Esophagus squamous epithelium (tissue), 5 donors: ENCODE results near the gene HECTD2. TPM values are rescaled to one million over a fixed set of nuclear protein-coding genes. Genes with fewer than 3 reads are reported as not detected.

Experiments used
- DNase-seq: peaks from one replicate; lab custom pipeline; 2025; lab: John Stamatoyannopoulos, UW
- H3K27ac ChIP-seq, 4 donors: fragments of 200-600 bp; sonication (generic); one replicate each; pipeline ENCODE4 v1.5.1; 2016 to 2019; ENCODE audit warnings: mild to moderate bottlenecking in 1 of 4
- H3K27me3 ChIP-seq, 4 donors: fragments of 200-600 bp; sonication (generic); 1 replicate in 3 of 4; 2 replicates in 1 of 4; pipeline versions ENCODE4 v1.5.1 to v1.6.0; 2017 to 2021; ENCODE audit warnings: antibody characterized with exemption in 1 of 4
- H3K36me3 ChIP-seq, 3 donors: fragments of 200-600 bp; sonication (generic); one replicate each; pipeline ENCODE4 v1.5.1; 2016 to 2019
- H3K4me1 ChIP-seq, 3 donors: fragments of 200-600 bp; sonication (generic); one replicate each; pipeline ENCODE4 v1.5.1; 2017 to 2019
- H3K4me3 ChIP-seq, 4 donors: fragments of 200-600 bp; sonication (generic); 1 replicate in 3 of 4; 2 replicates in 1 of 4; pipeline ENCODE4 v1.5.1; 2016 to 2019; ENCODE audit warnings: mild to moderate bottlenecking in 2 of 4, moderate library complexity in 1 of 4
- H3K9me3 ChIP-seq, 3 donors: fragments of 200-600 bp; sonication (generic); one replicate each; pipeline ENCODE4 v1.5.1; 2016 to 2019
- POLR2A ChIP-seq, 4 donors: fragments of 450-650 bp; IDR thresholded peaks; one replicate each; pipeline ENCODE4 v1.6.1; 2017; ENCODE audit warnings: antibody characterized with exemption in 4 of 4, mild to moderate bottlenecking in 4 of 4, moderate library complexity in 3 of 4
- WGBS, 2 donors: methylation state at CpG; one replicate each; pipeline ENCODE4 v1.1.5; 2018; 5-methylcytosine and 5-hydroxymethylcytosine counted together
- intact Hi-C: fragments of 100-400 bp; cut with DNase I; formaldehyde crosslinking; loops from one replicate; pipeline ENCODE4 v1.15.0; 2022
- small RNA-seq, 4 donors: library from RNA; depleted of rRNA; stranded (forward); fragments of <200 nt; gene quantifications; one replicate each; pipeline ENCODE3, GENCODE V24; 2016
- total RNA-seq, 4 donors: library from RNA; depleted of rRNA; stranded (reverse); fragments of >200 nt; gene quantifications; one replicate each; pipeline ENCODE4 v1.1.0, GENCODE V29; 2016
- TF ChIP-seq, protein P1 (sequence below), 6 experiments: fragments of 450-650 bp in 4 of 6; fragments of 200-600 bp in 2 of 6; sonication (generic) in 2 of 6; IDR thresholded peaks; one replicate each; pipeline ENCODE4 v1.5.1; 2016 to 2019; ENCODE audit warnings: antibody characterized with exemption in 6 of 6, mild to moderate bottlenecking in 4 of 6, moderate library complexity in 4 of 6
- donor health status: DM: yes; HTN: yes; CAD: no.

Gene HECTD2
- total RNA-seq, 4 donors from 2014 or later = 5.0 to 12.8 (median 6.8) TPM

DNA sequence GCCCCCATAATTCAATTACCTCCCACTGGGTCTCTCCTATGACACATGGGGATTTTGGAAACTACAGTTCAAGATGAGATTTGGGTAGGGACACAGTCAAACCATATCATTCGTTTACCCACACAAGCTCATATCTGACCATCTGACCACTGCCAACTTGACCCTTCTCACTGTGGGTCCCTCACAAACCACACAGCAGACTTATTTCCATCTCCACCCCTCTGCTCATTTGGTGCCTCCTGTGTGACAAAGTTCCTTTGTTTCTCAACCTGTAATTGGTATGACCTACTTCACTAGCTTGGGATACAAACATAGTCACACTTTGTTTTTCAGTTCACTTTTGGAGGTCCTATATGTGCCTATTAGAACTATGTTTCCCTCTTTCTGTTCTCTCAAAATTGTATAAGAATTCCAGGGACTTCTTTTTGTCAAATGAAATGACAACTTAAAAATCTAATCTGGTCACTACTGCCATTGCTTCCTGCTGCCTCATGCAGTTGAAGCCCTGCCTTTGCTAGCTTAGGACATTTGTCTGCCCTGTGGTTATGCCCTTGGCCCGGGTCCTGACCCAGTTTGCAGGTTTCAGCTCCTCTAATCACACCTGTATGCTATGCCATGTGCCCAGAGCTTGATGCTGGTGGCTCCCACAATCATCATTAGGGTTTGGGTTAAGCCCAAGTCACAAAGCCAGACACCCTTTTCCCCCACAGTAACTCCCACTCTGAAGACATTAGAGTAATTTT lies 152.9 kb downstream of the HECTD2 start:
- H3K4me3 ChIP-seq = no peak overlapping the region
- no peak for DNase-seq
- H3K4me1 ChIP-seq = peaks cover 0 to 17% (median 0%) of the 10 kb centered on the region in 3 donors
- 56 to 83% methylated on average over 2 of the region's 2 CpGs for WGBS, 2 donors
- TF ChIP-seq, protein P1, sequence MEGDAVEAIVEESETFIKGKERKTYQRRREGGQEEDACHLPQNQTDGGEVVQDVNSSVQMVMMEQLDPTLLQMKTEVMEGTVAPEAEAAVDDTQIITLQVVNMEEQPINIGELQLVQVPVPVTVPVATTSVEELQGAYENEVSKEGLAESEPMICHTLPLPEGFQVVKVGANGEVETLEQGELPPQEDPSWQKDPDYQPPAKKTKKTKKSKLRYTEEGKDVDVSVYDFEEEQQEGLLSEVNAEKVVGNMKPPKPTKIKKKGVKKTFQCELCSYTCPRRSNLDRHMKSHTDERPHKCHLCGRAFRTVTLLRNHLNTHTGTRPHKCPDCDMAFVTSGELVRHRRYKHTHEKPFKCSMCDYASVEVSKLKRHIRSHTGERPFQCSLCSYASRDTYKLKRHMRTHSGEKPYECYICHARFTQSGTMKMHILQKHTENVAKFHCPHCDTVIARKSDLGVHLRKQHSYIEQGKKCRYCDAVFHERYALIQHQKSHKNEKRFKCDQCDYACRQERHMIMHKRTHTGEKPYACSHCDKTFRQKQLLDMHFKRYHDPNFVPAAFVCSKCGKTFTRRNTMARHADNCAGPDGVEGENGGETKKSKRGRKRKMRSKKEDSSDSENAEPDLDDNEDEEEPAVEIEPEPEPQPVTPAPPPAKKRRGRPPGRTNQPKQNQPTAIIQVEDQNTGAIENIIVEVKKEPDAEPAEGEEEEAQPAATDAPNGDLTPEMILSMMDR (IDR thresholded peaks at IDR 0.05) = no peak
- no peak for TF ChIP-seq POLR2A (IDR thresholded peaks at IDR 0.05)
- H3K36me3 ChIP-seq = no peaks in the 10 kb centered on the region
- H3K27me3 ChIP-seq = no peaks in the 10 kb centered on the region
- H3K9me3 ChIP-seq = no peaks in the 10 kb centered on the region
- no peak overlapping the region for H3K27ac ChIP-seq
- intact Hi-C loops = no loop called here

GRCh38 chr10:91564026-91564425 lies 153.9 kb downstream of the HECTD2 start:
- Histone ChIP-seq H3K4me1 (peaks cover 0 to 17% (median 0%) of the 10 kb centered on the region in 3 donors), H3K9me3 (no peaks in the 10 kb centered on the region), H3K4me3 (no peak overlapping the region), H3K27me3 (no peaks in the 10 kb centered on the region), H3K36me3 (no peaks in the 10 kb centered on the region), H3K27ac (no peak overlapping the region)
- no peak for DNase-seq
- no peak for TF ChIP-seq POLR2A (IDR thresholded peaks at IDR 0.05)
- TF ChIP-seq, protein P1 (IDR thresholded peaks at IDR 0.05) = no peak
- WGBS, 2 donors = 96 to 100% methylated on average over 3 of the region's 3 CpGs
- intact Hi-C loops = no loop called here

Small RNAs within 50 kb of the gene (small RNA-seq; reads per million reads assigned to genes)
- gene AL161798.1 = 0 reads per million in 4 donors
- gene RPS27P1 = 0 reads per million in 4 donors

Other genes with a start within 250 kb of the HECTD2 start
- gene PCGF5, start 189.7 kb upstream of the HECTD2 start, total RNA-seq = 10 to 100 TPM; 17.3 to 39.3 (median 23.4) TPM
- 10 to 100 TPM in 3 of 4 donors, 1 to 10 TPM in 1; 8.8 to 70.8 (median 47.9) TPM for gene PPP1R3C, start 222.7 kb downstream of the HECTD2 start, total RNA-seq